ENCODE results near the gene EPM2AIP1. TPM values are rescaled to one million over a fixed set of nuclear protein-coding genes. Genes with fewer than 3 reads are reported as not detected.

The EPM2AIP1 gene
- total RNA-seq, 1 experiment from 2014 or later = 11.4 TPM

DNA sequence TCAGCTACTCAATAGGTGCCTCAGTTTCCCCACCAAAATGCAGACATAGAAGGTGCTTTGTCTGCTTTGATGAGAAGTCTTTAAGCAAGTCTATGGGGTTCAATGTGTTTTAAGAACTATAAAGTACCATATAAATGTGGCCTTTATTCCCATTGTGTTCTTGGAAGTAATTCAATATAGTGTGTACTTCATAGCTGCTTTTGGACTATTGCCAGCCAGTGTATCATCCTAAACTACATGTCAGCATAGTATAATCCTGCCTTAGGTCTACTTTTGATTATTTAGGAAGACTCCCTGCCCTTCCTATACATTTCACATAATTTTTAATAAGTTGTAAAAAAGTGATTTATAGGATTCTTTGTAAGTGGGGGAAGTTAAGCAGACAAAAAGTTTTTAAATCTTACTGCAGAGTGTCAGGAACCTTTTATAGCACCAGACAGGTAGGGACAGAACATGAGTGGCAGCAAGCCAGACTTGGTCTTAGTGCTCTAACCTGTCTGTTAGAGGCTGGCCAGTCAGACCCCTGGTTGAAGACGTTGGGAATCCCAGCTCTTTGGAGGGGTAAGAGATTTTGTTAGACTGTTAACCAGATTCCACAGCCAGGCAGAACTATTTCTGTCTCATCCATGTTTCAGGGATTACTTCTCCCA lies 48.7 kb upstream of the EPM2AIP1 start:
- peaks cover 10 to 52% (median 37%) of the 10 kb centered on the region in 3 experiments; a peak in 6 of 7 replicates for H3K36me3 Mint-ChIP-seq (ENCODE audit: insufficient read depth in 1 of 3, low read depth in 3 of 3)
- H3K27me3 Mint-ChIP-seq (ENCODE audit: low read depth) = no peaks in the 10 kb centered on the region
- no peak overlapping the region for H4K91ac ChIP-seq (ENCODE audit: insufficient read length, low read depth, low read length)
- H3K14ac ChIP-seq (ENCODE audit: insufficient read depth, low read length) = no peak overlapping the region
- H3K4me2 ChIP-seq (ENCODE audit: insufficient read depth, insufficient read length, low read length) = no peak overlapping the region
- no peak overlapping the region for H2BK5ac ChIP-seq (ENCODE audit: insufficient read length, low read length)
- no peak overlapping the region for H3K23ac ChIP-seq (ENCODE audit: insufficient read length, low read depth, low read length)
- no peak overlapping the region for H3K56ac ChIP-seq (ENCODE audit: insufficient read length, low read depth, low read length)
- H3K9me3 ChIP-seq (ENCODE audit: control insufficient read depth, low read depth, low read length) = no peaks in the 10 kb centered on the region
- H2BK15ac ChIP-seq (ENCODE audit: low read depth, low read length) = no peak overlapping the region
- H3K27me3 ChIP-seq (ENCODE audit: insufficient read depth, low read length) = no peaks in the 10 kb centered on the region
- H3K4ac ChIP-seq (ENCODE audit: low read depth, low read length) = no peak overlapping the region
- H3K27ac Mint-ChIP-seq = no peak overlapping the region
- H2BK12ac ChIP-seq (ENCODE audit: insufficient read length, low read depth, low read length) = no peak overlapping the region
- DNase-seq = no peak
- no peak overlapping the region for H3K4me3 Mint-ChIP-seq
- no peak overlapping the region for H4K5ac ChIP-seq (ENCODE audit: insufficient read length, low read depth, low read length)
- H3K27ac ChIP-seq (ENCODE audit: insufficient read length, low read depth, low read length) = no peak overlapping the region
- no peak overlapping the region for H4K8ac ChIP-seq (replicated peaks; ENCODE audit: insufficient read length, low read depth, low read length)
- no CpG with 5 or more reads among the region's 1 CpG for WGBS (ENCODE audit: extremely low coverage, insufficient read length, low lambda C conversion rate)
- H4K20me1 ChIP-seq (ENCODE audit: control insufficient read depth, insufficient read depth, insufficient read length) = no peaks in the 10 kb centered on the region
- H3K23me2 ChIP-seq (ENCODE audit: insufficient read length, low read depth, low read length, poor library complexity, severe bottlenecking) = no peaks in the 10 kb centered on the region
- no peaks in the 10 kb centered on the region for H3K4me1 ChIP-seq (ENCODE audit: insufficient read depth, low read length)
- no peak overlapping the region for H2BK120ac ChIP-seq (ENCODE audit: low read depth, low read length, poor library complexity, severe bottlenecking)
- H3K9me3 Mint-ChIP-seq = peaks cover 0 to under 1% of the 10 kb centered on the region in 2 experiments; a peak in 1 of 5 replicates
- H3K18ac ChIP-seq (ENCODE audit: insufficient read length, low read depth, low read length) = no peak overlapping the region
- H2BK20ac ChIP-seq (ENCODE audit: low read depth, low read length, poor library complexity, severe bottlenecking) = no peak overlapping the region
- no peaks in the 10 kb centered on the region for H3K79me1 ChIP-seq (ENCODE audit: insufficient read depth, low read depth, low read length, poor library complexity, severe bottlenecking)
- TF ChIP-seq, protein P1, sequence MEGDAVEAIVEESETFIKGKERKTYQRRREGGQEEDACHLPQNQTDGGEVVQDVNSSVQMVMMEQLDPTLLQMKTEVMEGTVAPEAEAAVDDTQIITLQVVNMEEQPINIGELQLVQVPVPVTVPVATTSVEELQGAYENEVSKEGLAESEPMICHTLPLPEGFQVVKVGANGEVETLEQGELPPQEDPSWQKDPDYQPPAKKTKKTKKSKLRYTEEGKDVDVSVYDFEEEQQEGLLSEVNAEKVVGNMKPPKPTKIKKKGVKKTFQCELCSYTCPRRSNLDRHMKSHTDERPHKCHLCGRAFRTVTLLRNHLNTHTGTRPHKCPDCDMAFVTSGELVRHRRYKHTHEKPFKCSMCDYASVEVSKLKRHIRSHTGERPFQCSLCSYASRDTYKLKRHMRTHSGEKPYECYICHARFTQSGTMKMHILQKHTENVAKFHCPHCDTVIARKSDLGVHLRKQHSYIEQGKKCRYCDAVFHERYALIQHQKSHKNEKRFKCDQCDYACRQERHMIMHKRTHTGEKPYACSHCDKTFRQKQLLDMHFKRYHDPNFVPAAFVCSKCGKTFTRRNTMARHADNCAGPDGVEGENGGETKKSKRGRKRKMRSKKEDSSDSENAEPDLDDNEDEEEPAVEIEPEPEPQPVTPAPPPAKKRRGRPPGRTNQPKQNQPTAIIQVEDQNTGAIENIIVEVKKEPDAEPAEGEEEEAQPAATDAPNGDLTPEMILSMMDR (conservative IDR thresholded peaks at IDR 0.05) = no peak
- no peak overlapping the region for H3T11ph ChIP-seq (ENCODE audit: low read length)
- H2AK5ac ChIP-seq (ENCODE audit: insufficient read length, low read length) = no peak overlapping the region
- H3K4me1 Mint-ChIP-seq = peaks cover 0 to 2% of the 10 kb centered on the region in 2 experiments; a peak in 1 of 4 replicates
- no peaks in the 10 kb centered on the region for H3K79me2 ChIP-seq (ENCODE audit: insufficient read depth, low read length)
- no peak overlapping the region for H2AFZ ChIP-seq (ENCODE audit: low read length)
- H3K9ac ChIP-seq (ENCODE audit: extremely low read depth, insufficient read length, low read length) = no peak overlapping the region
